PC-3 (cell line): ENCODE measurements around the gene GCA. TPM values are rescaled to one million over a fixed set of nuclear protein-coding genes. Genes with fewer than 3 reads are reported as not detected.

Experiments
- ATAC-seq: fragments of 200-7000 bp; cut with Tn5 transposase; 2 replicates; pipeline ENCODE4 v1.9.1; 2020; ENCODE audit warnings: mild to moderate bottlenecking, moderate library complexity
- BruUV-seq: library from RNA; stranded (reverse); fragments of 400-500 nt; replicated peaks from 2 replicates; lab custom pipeline; 2021; lab: Mats Ljungman, UMichigan
- CTCF ChIA-PET: fragments of 300-600 bp; sonication (Branson Sonifier 250); formaldehyde crosslinking; loops from one replicate; lab custom pipeline; 2022; ENCODE audit warnings: antibody characterized with exemption; lab: Charles Lee
- POLR2A ChIA-PET: fragments of 300-600 bp; sonication (Branson Sonifier 250); formaldehyde crosslinking; loops from one replicate; lab custom pipeline; 2022; ENCODE audit warnings: antibody characterized with exemption; ENCODE audit not compliant: unreplicated experiment; lab: Charles Lee
- DNase-seq: peaks from one replicate; pipeline ENCODE4 v3.0.0-alpha.2; 2015
- H2AFZ ChIP-seq: fragments of 300-600 bp; sonication (generic); 2 replicates; pipeline ENCODE4 v1.6.0; 2016; ENCODE audit warnings: antibody characterized with exemption, low read length
- H3F3A ChIP-seq: fragments of 300-600 bp; sonication (generic); one replicate; pipeline ENCODE4 v1.6.0; 2017; ENCODE audit warnings: antibody characterized with exemption, low read length, control low read depth, mild to moderate bottlenecking; ENCODE audit not compliant: unreplicated experiment
- H3K27ac ChIP-seq: fragments of 300-600 bp; sonication (generic); 2 replicates; pipeline ENCODE4 v1.5.1; 2016; ENCODE audit warnings: mild to moderate bottlenecking, low read length
- H3K27me3 ChIP-seq: fragments of 300-600 bp; sonication (generic); 2 replicates; pipeline ENCODE4 v1.6.1; 2016; ENCODE audit warnings: low read length, mixed read lengths
- H3K36me3 ChIP-seq: fragments of 300-600 bp; sonication (generic); 2 replicates; pipeline ENCODE4 v1.6.1; 2016; ENCODE audit warnings: low read depth, mixed run types, low read length, mixed read lengths
- H3K4me1 ChIP-seq: fragments of 300-600 bp; sonication (generic); 2 replicates; pipeline ENCODE4 v1.5.1; 2016; ENCODE audit warnings: low read length; ENCODE audit not compliant: insufficient read depth
- H3K4me2 ChIP-seq: fragments of 300-600 bp; sonication (generic); 2 replicates; pipeline ENCODE4 v1.6.0; 2016; ENCODE audit warnings: low read length
- H3K4me3 ChIP-seq: fragments of 300-600 bp; sonication (generic); 2 replicates; pipeline ENCODE4 v1.5.1; 2016; ENCODE audit warnings: mild to moderate bottlenecking, low read length, mixed read lengths
- H3K79me2 ChIP-seq: fragments of 300-600 bp; sonication (generic); 2 replicates; pipeline ENCODE4 v1.6.1; 2017; ENCODE audit warnings: low read length, mixed read lengths
- H3K9ac ChIP-seq: fragments of 300-600 bp; sonication (generic); 2 replicates; pipeline ENCODE4 v1.6.0; 2016; ENCODE audit warnings: mild to moderate bottlenecking, low read length
- H3K9me2 ChIP-seq: fragments of 300-600 bp; sonication (generic); replicated peaks from 2 replicates; pipeline ENCODE4 v1.6.1; 2016; ENCODE audit warnings: mixed run types, low read length, mixed read lengths
- H3K9me3 ChIP-seq: fragments of 300-600 bp; sonication (generic); 2 replicates; pipeline ENCODE4 v1.6.1; 2016; ENCODE audit warnings: low read length, mixed read lengths
- H4K20me1 ChIP-seq: fragments of 300-600 bp; sonication (generic); 2 replicates; pipeline ENCODE4 v1.6.1; 2016; ENCODE audit warnings: low read length, mixed read lengths
- EZH2 ChIP-seq: fragments of 300-600 bp; sonication (generic); IDR thresholded peaks from one replicate; pipeline ENCODE4 v1.6.1; 2017; ENCODE audit warnings: antibody characterized with exemption, mild to moderate bottlenecking, low read length; ENCODE audit not compliant: unreplicated experiment
- EZH2phosphoT487 ChIP-seq: fragments of 300-600 bp; sonication (generic); IDR thresholded peaks from 2 replicates; pipeline ENCODE4 v1.6.1; 2018; ENCODE audit warnings: mild to moderate bottlenecking, antibody characterized with exemption, low read length, borderline replicate concordance
- intact Hi-C: fragments of 100-400 bp; cut with micrococcal nuclease; formaldehyde crosslinking; loops from 2 replicates; pipeline ENCODE4 v1.9.0; 2023
- total RNA-seq: library from RNA; depleted of rRNA; stranded (reverse); fragments of >200 nt; gene quantifications from 2 replicates; pipeline ENCODE4 v1.2.3, GENCODE V29; 2014
- TF ChIP-seq, protein P1 (sequence below): fragments of 300-600 bp; sonication (generic); conservative IDR thresholded peaks from 2 replicates; pipeline ENCODE4 v1.5.1; 2017; ENCODE audit warnings: antibody characterized with exemption, low read depth, mild to moderate bottlenecking, low read length

The GCA gene
- total RNA-seq, 1 experiment from 2014 or later, result 18.7 TPM

DNA sequence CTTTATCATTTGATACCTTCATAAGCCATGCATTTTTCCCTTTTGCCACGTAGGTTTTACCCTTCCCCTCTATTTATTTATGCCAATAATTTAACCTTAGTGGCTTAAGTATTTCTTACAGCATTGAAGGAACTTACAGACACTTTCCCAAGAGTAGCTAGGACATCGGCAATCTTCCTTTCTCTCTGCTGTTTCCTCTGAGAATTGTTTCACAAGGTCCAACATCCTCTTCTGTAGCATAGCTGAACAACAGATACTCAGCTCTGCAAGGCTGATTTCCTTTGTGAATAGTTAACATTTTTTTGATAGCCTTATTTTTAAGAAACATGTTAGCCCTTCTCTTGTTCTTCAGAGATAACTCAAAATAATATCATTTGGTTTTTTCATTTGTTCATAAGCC lies 1.1 kb upstream of the GCA start:
- BruUV-seq, result no TSS peak
- H3F3A ChIP-seq, result no peaks in the 10 kb centered on the region
- peaks cover 9% of the 10 kb centered on the region for H3K79me2 ChIP-seq
- ATAC-seq (no peak), DNase-seq (no peak)
- ChIA-PET CTCF (no interaction called here), POLR2A (no interaction called here)
- 0 out of 2 replicates have a peak overlapping the region, but pooled peaks have one; percentile 79 for H3K4me2 ChIP-seq
- H4K20me1 ChIP-seq, result no peaks in the 10 kb centered on the region
- intact Hi-C loops, result no loop called here
- no peaks in the 10 kb centered on the region for H3K27me3 ChIP-seq
- H3K36me3 ChIP-seq, result no peaks in the 10 kb centered on the region
- no peak overlapping the region for H3K4me3 ChIP-seq
- H3K9me2 ChIP-seq, result no peaks in the 10 kb centered on the region
- peak overlapping the region; percentile 88; the same call in 1 of the 2 replicates for H2AFZ ChIP-seq
- no peak overlapping the region for H3K9ac ChIP-seq
- no peaks in the 10 kb centered on the region for H3K9me3 ChIP-seq
- TF ChIP-seq EZH2 (no peak), EZH2phosphoT487 (no peak)
- TF ChIP-seq, protein P1, sequence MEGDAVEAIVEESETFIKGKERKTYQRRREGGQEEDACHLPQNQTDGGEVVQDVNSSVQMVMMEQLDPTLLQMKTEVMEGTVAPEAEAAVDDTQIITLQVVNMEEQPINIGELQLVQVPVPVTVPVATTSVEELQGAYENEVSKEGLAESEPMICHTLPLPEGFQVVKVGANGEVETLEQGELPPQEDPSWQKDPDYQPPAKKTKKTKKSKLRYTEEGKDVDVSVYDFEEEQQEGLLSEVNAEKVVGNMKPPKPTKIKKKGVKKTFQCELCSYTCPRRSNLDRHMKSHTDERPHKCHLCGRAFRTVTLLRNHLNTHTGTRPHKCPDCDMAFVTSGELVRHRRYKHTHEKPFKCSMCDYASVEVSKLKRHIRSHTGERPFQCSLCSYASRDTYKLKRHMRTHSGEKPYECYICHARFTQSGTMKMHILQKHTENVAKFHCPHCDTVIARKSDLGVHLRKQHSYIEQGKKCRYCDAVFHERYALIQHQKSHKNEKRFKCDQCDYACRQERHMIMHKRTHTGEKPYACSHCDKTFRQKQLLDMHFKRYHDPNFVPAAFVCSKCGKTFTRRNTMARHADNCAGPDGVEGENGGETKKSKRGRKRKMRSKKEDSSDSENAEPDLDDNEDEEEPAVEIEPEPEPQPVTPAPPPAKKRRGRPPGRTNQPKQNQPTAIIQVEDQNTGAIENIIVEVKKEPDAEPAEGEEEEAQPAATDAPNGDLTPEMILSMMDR, result no peak
- peaks cover 10% of the 10 kb centered on the region for H3K4me1 ChIP-seq
- H3K27ac ChIP-seq, result no peak overlapping the region

GRCh38 chr2:162343492-162343823 lies 474 bp upstream of the GCA start:
- TSS peak; percentile 77 for BruUV-seq
- peaks cover 10% of the 10 kb centered on the region for H3K4me1 ChIP-seq
- ChIA-PET POLR2A (no interaction called here), CTCF (no interaction called here)
- no peaks in the 10 kb centered on the region for H3F3A ChIP-seq
- ATAC-seq, result no peak
- H3K4me3 ChIP-seq, result peak overlapping the region; percentile 76
- intact Hi-C loops, result no loop called here
- peaks cover 9% of the 10 kb centered on the region for H3K79me2 ChIP-seq
- H3K9me2 ChIP-seq, result no peaks in the 10 kb centered on the region
- H3K4me2 ChIP-seq, result peak overlapping the region; percentile 79
- no peaks in the 10 kb centered on the region for H3K36me3 ChIP-seq
- peak overlapping the region; percentile 88 for H2AFZ ChIP-seq
- H3K27me3 ChIP-seq, result no peaks in the 10 kb centered on the region
- H4K20me1 ChIP-seq, result no peaks in the 10 kb centered on the region
- no peaks in the 10 kb centered on the region for H3K9me3 ChIP-seq
- DNase-seq, result no peak
- no peak overlapping the region for H3K9ac ChIP-seq
- TF ChIP-seq EZH2phosphoT487 (no peak), EZH2 (no peak)
- TF ChIP-seq, protein P1, result no peak
- H3K27ac ChIP-seq, result no peak overlapping the region

DNA sequence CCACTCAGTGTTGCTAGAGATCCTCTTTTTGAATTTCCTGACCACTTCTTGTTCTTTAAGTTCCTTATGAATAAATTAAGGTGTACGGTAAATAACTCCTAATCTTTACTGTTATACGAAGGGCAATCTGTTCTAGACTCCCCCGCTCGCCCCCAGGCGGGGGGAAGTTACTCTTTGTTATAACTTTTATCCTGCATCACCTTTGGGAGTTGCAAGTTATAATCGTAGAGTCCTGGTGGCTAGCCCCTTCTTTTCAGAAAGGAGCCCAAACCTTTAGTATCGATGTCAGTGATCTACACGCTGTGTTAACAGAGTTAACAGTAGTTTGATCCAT lies 652 bp downstream of the GCA start:
- Histone ChIP-seq H3K79me2 (peaks cover 9% of the 10 kb centered on the region), H3K9me2 (no peaks in the 10 kb centered on the region), H3K4me2 (peak overlapping the region; percentile 87), H3K9ac (peak overlapping the region; percentile 54), H4K20me1 (no peaks in the 10 kb centered on the region), H3F3A (no peaks in the 10 kb centered on the region), H3K27ac (no peak overlapping the region), H3K27me3 (no peaks in the 10 kb centered on the region), H3K36me3 (no peaks in the 10 kb centered on the region), H2AFZ (peak overlapping the region; percentile 88), H3K4me1 (peaks cover 10% of the 10 kb centered on the region), H3K4me3 (peak overlapping the region; percentile 76), H3K9me3 (no peaks in the 10 kb centered on the region)
- TSS peak; percentile 63 for BruUV-seq
- TF ChIP-seq, protein P1, result 0 out of 2 replicates have a peak, but pooled peaks have one; percentile 15
- TF ChIP-seq EZH2, result no peak
- no peak for TF ChIP-seq EZH2phosphoT487
- CTCF ChIA-PET, result no interaction called here
- intact Hi-C loops, result no loop called here
- DNase-seq (peak; percentile 14), ATAC-seq (no peak)
- POLR2A ChIA-PET, result no interaction called here
